NCI-H748 (cell line): ENCODE results near the gene PHF24.
"Not testable (repeated sequence)": the region's sequence is repeated elsewhere in the genome, so short reads cannot be mapped to it uniquely, and the experiment has no call there.

Experiments
- DNase-seq: peaks from one replicate; lab custom pipeline; 2025; ENCODE audit not compliant: unreplicated experiment; lab: John Stamatoyannopoulos, UW

Gene PHF24

GRCh38 chr9:34996181-34996904, 38.3 kb downstream of the PHF24 start:
- DNase-seq, result no peak

GRCh38 chr9:34996905-34997279, 38.8 kb downstream of the PHF24 start:
- no peak for DNase-seq

- no peak for DNase-seq
Observed at GRCh38 chr9:34997379-34997781, 39.3 kb downstream of the PHF24 start.

GRCh38 chr9:34998266-34998665, 40.2 kb downstream of the PHF24 start:
- no peak for DNase-seq

GRCh38 chr9:34999576-34999975, 41.5 kb downstream of the PHF24 start:
- no peak for DNase-seq

- no peak for DNase-seq
Observed at GRCh38 chr9:35000535-35001284, 42.6 kb downstream of the PHF24 start.

GRCh38 chr9:35001285-35001677, 43.2 kb downstream of the PHF24 start:
- DNase-seq, result no peak

GRCh38 chr9:35001803-35002502, 43.9 kb downstream of the PHF24 start:
- no peak for DNase-seq

GRCh38 chr9:35002623-35003022, 44.5 kb downstream of the PHF24 start:
- DNase-seq, result no peak

GRCh38 chr9:35004299-35004698, 46.2 kb downstream of the PHF24 start:
- DNase-seq, result not testable (repeated sequence)

GRCh38 chr9:35010351-35010958, 52.4 kb downstream of the PHF24 start:
- no peak for DNase-seq

- no peak for DNase-seq
Observed at GRCh38 chr9:35014517-35014916, 56.4 kb downstream of the PHF24 start.

GRCh38 chr9:35023443-35023842, 65.4 kb downstream of the PHF24 start:
- not testable (repeated sequence) for DNase-seq

- no peak for DNase-seq
Observed at GRCh38 chr9:35026671-35027070, 68.6 kb downstream of the PHF24 start.

- DNase-seq, result no peak
Observed at GRCh38 chr9:35027374-35027773, 69.3 kb downstream of the PHF24 start.

GRCh38 chr9:35027860-35028259, 69.8 kb downstream of the PHF24 start:
- peak; percentile 25 for DNase-seq

GRCh38 chr9:35028341-35028740, 70.3 kb downstream of the PHF24 start:
- DNase-seq, result no peak

- DNase-seq, result no peak
Observed at GRCh38 chr9:35029241-35029640, 71.2 kb downstream of the PHF24 start.

- DNase-seq, result no peak
Observed at GRCh38 chr9:35029852-35030251, 71.8 kb downstream of the PHF24 start.
